K562 (cell line): Measurements from ENCODE around the gene SORCS1. TPM values are rescaled to one million over a fixed set of nuclear protein-coding genes. Genes with fewer than 3 reads are reported as not detected.

Experiments
- ATAC-seq: fragments of 200-7000 bp; cut with Tn5 transposase; 3 replicates; pipeline ENCODE4 v1.9.1; 2020; ENCODE audit warnings: moderate library complexity
- BruUV-seq: library from RNA; stranded (reverse); fragments of 400-500 nt; replicated peaks from 2 replicates; lab custom pipeline; 2021; lab: Mats Ljungman, UMichigan
- CTCF ChIA-PET: fragments of 300-600 bp; formaldehyde crosslinking; extraction: SDS; loops from one replicate; lab custom pipeline; 2021; ENCODE audit warnings: low intra/inter-chr PET ratio; lab: Yijun Ruan, JAX
- POLR2A ChIA-PET: fragments of 300-600, 350-650 bp; sonication (Branson Sonifier 250); formaldehyde crosslinking; extraction: SDS; loops from one replicate; lab custom pipeline; 2021; ENCODE audit warnings: antibody characterized with exemption, inconsistent platforms; lab: Yijun Ruan, JAX
- DNase-seq, 4 experiments: peaks; one replicate each; pipeline versions ENCODE4 v3.0.0 to v3.0.0-alpha.2; 2011 to 2018; ENCODE audit warnings: low spot score in 3 of 4, mixed read lengths in 3 of 4; ENCODE audit errors: extremely low read depth in 1 of 4
- FAIRE-seq: peaks from 2 replicates; lab custom pipeline; 2011; peaks lifted over from hg19 to GRCh38; lab: Jason Lieb, UNC
- H2AFZ ChIP-seq: 2 replicates; pipeline ENCODE4 v1.6.0; 2011; ENCODE audit warnings: low read depth, low read length, control low read depth, inconsistent platforms
- H3K27ac ChIP-seq: fragments of 200-600 bp; 3 replicates; pipeline ENCODE4 v1.8.0; 2011; ENCODE audit warnings: low read depth, mild to moderate bottlenecking, control low read depth, inconsistent platforms, low read length, moderate library complexity, mixed read lengths; ENCODE audit errors: extremely low read depth
- H3K27me3 ChIP-seq, 2 experiments: fragments of 300-600 bp in 1 of 2; 2 replicates in 1 of 2; 3 replicates in 1 of 2; pipeline versions ENCODE4 v1.6.0 to v1.8.0; 2011; ENCODE audit warnings: inconsistent platforms in 2 of 2, low read length in 2 of 2, mild to moderate bottlenecking in 1 of 2, mixed read lengths in 1 of 2, moderate library complexity in 1 of 2; ENCODE audit not compliant: control insufficient read depth in 2 of 2, insufficient read depth in 2 of 2
- H3K36me3 ChIP-seq: fragments of 300-600 bp; 3 replicates; pipeline ENCODE4 v1.8.0; 2011; ENCODE audit warnings: mild to moderate bottlenecking, low read length, inconsistent platforms; ENCODE audit not compliant: control insufficient read depth, insufficient read depth
- H3K4me1 ChIP-seq, 2 experiments: fragments of 200-600 bp in 1 of 2; replicated peaks in 1 of 2; 2 replicates in 1 of 2; 3 replicates in 1 of 2; pipeline versions ENCODE4 v1.5.1 to v1.8.0; 2011; ENCODE audit warnings: inconsistent platforms in 2 of 2, low read length in 2 of 2, mild to moderate bottlenecking in 1 of 2, mixed read lengths in 1 of 2, moderate library complexity in 1 of 2; ENCODE audit not compliant: control insufficient read depth in 2 of 2, insufficient read depth in 2 of 2
- H3K4me2 ChIP-seq: 2 replicates; pipeline ENCODE4 v1.6.1; 2011; ENCODE audit warnings: low read length, control low read depth, inconsistent platforms, mixed read lengths; ENCODE audit not compliant: insufficient read depth
- H3K4me3 ChIP-seq: fragments of 200-600 bp; sonication (generic), shearing (Covaris generic); 2 replicates; pipeline ENCODE4 v1.5.1; 2016; ENCODE audit warnings: control low read depth, inconsistent platforms
- H3K79me2 ChIP-seq: fragments of 200-600 bp; 3 replicates; pipeline ENCODE4 v1.8.0; 2011; ENCODE audit warnings: low read length, inconsistent platforms; ENCODE audit not compliant: control insufficient read depth, insufficient read depth
- H3K9ac ChIP-seq, 2 experiments: 2 replicates each; pipeline versions ENCODE4 v1.6.0 to v1.6.1; 2011; ENCODE audit warnings: low read depth in 2 of 2, low read length in 2 of 2, control low read depth in 1 of 2, inconsistent platforms in 1 of 2, mild to moderate bottlenecking in 1 of 2, mixed read lengths in 1 of 2; ENCODE audit not compliant: insufficient read depth in 1 of 2
- H3K9me1 ChIP-seq: one replicate; pipeline ENCODE4 v1.6.0; 2011; ENCODE audit warnings: inconsistent platforms, mild to moderate bottlenecking, low read length, moderate library complexity; ENCODE audit not compliant: control insufficient read depth, insufficient read depth
- H3K9me3 ChIP-seq: replicated peaks from 2 replicates; pipeline ENCODE4 v1.5.1; 2011; ENCODE audit warnings: low read depth, low read length, inconsistent platforms; ENCODE audit not compliant: control insufficient read depth, insufficient read depth
- H4K20me1 ChIP-seq: replicated peaks from 2 replicates; pipeline ENCODE4 v1.6.1; 2011; ENCODE audit warnings: low read length, inconsistent platforms, mixed read lengths; ENCODE audit not compliant: control insufficient read depth, insufficient read depth
- EZH2 ChIP-seq: IDR thresholded peaks from 2 replicates; pipeline ENCODE4 v1.6.1; 2012; ENCODE audit warnings: low read depth, mild to moderate bottlenecking, inconsistent platforms, low read length, borderline replicate concordance
- HINFP ChIP-seq: fragments of 450-650 bp; conservative IDR thresholded peaks from 2 replicates; pipeline ENCODE4 v1.6.1; 2016; ENCODE audit warnings: missing genetic modification characterization, low read depth, mild to moderate bottlenecking, control low read depth, missing compliant biosample characterization
- NCOA2 ChIP-seq, 2 experiments: fragments of 450-650 bp; IDR thresholded peaks; 2 replicates each; pipeline ENCODE4 v1.6.1; 2018; ENCODE audit warnings: mild to moderate bottlenecking in 2 of 2, moderate library complexity in 1 of 2; ENCODE audit not compliant: partially characterized antibody in 2 of 2
- PKNOX1 ChIP-seq: fragments of 450-650 bp; IDR thresholded peaks from 2 replicates; pipeline ENCODE4 v1.6.1; 2016
- RHOXF2B ChIP-seq: fragments of 250-450 bp; sonication (Bioruptor Pico); conservative IDR thresholded peaks from 2 replicates; pipeline ENCODE4 v1.5.1; 2021
- WGBS: fragments of 100-300 bp; shearing (Covaris generic); methylation state at CpG from one replicate; pipeline ENCODE4 v1.1.6; 2016; ENCODE audit warnings: low coverage, mixed read lengths; ENCODE audit not compliant: insufficient coverage; ENCODE audit errors: missing lambda C conversion rate; 5-methylcytosine and 5-hydroxymethylcytosine counted together
- in situ Hi-C: fragments of 300-500 bp; cut with MboI; formaldehyde crosslinking; loops from 4 replicates; pipeline ENCODE4 v1.15.0; 2018; ENCODE audit warnings: inconsistent platforms, mixed read lengths
- intact Hi-C: fragments of 100-400 bp; cut with micrococcal nuclease; formaldehyde crosslinking; loops from 2 replicates; pipeline ENCODE4 v1.14.2; 2022
- polyA plus RNA-seq, 8 experiments: library from polyadenylated mRNA; depleted of rRNA in 4 of 8; stranded (reverse) in 5 of 8; unstranded in 3 of 8; fragments of >200 nt; fragmentation: Nextera tagmentation in 2 of 8; fragmentation: Illumina TruSeq in 1 of 8; extraction: Ambion mirVana in 2 of 8; extraction: Trizol in 1 of 8; gene quantifications; 2 replicates each; pipeline versions ENCODE4 v1.2.1 to v1.2.3, GENCODE V29; 2011 to 2014; ENCODE audit warnings: inconsistent platforms in 1 of 8, missing spikeins in 1 of 8
- total RNA-seq, 7 experiments: library from RNA; depleted of rRNA in 6 of 7; stranded (reverse); fragments of >200 nt in 6 of 7; fragmentation: Illumina TruSeq in 2 of 7; extraction: Trizol in 2 of 7; gene quantifications; 2 replicates each; pipeline versions ENCODE4 v1.2.1 to v1.2.3, GENCODE V29; 2011 to 2021; ENCODE audit warnings: low replicate concordance in 1 of 7

Gene SORCS1
- total and polyA plus RNA-seq, 9 of the 15 experiments (the other 6 are each of a cell fraction or from before 2014, with no cell fraction given) = 1.5 to 3.9 (median 2.7) TPM

GRCh38 chr10:106537866-106538265 is 626.6 kb downstream of the SORCS1 start (continued):
- no peak for TF ChIP-seq HINFP
- TF ChIP-seq RHOXF2B = no peak
- TF ChIP-seq PKNOX1 = no peak

- no TSS peak for BruUV-seq
- no peak for DNase-seq
- Histone ChIP-seq H3K27me3 (no peaks in the 10 kb centered on the region), H3K4me3 (no peak overlapping the region), H2AFZ (no peak overlapping the region), H3K79me2 (no peaks in the 10 kb centered on the region), H3K27ac (no peak overlapping the region), H3K9me3 (no peaks in the 10 kb centered on the region), H3K9me1 (no peaks in the 10 kb centered on the region), H3K36me3 (no peaks in the 10 kb centered on the region), H4K20me1 (no peaks in the 10 kb centered on the region), H3K4me2 (no peak overlapping the region), H3K9ac (no peak overlapping the region), H3K4me1 (no peaks in the 10 kb centered on the region)
- in situ Hi-C loops = no loop called here
- FAIRE-seq = no peak
- ChIA-PET CTCF (no interaction called here), POLR2A (no interaction called here)
- no peak for TF ChIP-seq EZH2
- no peak for TF ChIP-seq NCOA2 (IDR thresholded peaks at IDR 0.05; ENCODE audit: partially characterized antibody in 2 of 2)
- no peak for TF ChIP-seq HINFP
- WGBS = 0% methylated on average over 5 of the region's 5 CpGs
- intact Hi-C loops = no loop called here
- no peak for ATAC-seq
These were observed 629.1 kb downstream of the SORCS1 start for GRCh38 chr10:106535304-106535953.
